H1 (cell line): ENCODE measurements around the gene TFCP2L1. TPM values are rescaled to one million over a fixed set of nuclear protein-coding genes. Genes with fewer than 3 reads are reported as not detected.

ENCODE experiments used
- CTCF ChIA-PET: fragments of 300-600 bp; sonication (Branson Sonifier 250); formaldehyde crosslinking; loops from one replicate; lab custom pipeline; 2021; ENCODE audit not compliant: partially characterized antibody; lab: Charles Lee
- POLR2A ChIA-PET: fragments of 300-600 bp; sonication (Branson Sonifier 250); formaldehyde crosslinking; loops from one replicate; lab custom pipeline; 2021; ENCODE audit warnings: inconsistent platforms; ENCODE audit not compliant: partially characterized antibody; lab: Charles Lee
- DNase-seq, 2 experiments: peaks; one replicate each; pipeline versions ENCODE4 v3.0.0 to v3.0.0-alpha.2; 2010 to 2022; ENCODE audit warnings: low spot score in 2 of 2, low read depth in 1 of 2, mixed read lengths in 1 of 2
- FAIRE-seq: peaks from 2 replicates; lab custom pipeline; 2011; peaks lifted over from hg19 to GRCh38; lab: Jason Lieb, UNC
- H2AFZ ChIP-seq: 2 replicates; pipeline ENCODE4 v1.8.1; 2012; ENCODE audit warnings: low read length, inconsistent platforms
- H2AK5ac ChIP-seq: 2 replicates; pipeline ENCODE4 v1.6.1; 2013; ENCODE audit warnings: low read depth, low read length
- H2BK120ac ChIP-seq: replicated peaks from 2 replicates; pipeline ENCODE3; 2013; ENCODE audit warnings: low read depth, low read length, inconsistent platforms
- H2BK12ac ChIP-seq: 2 replicates; pipeline ENCODE4 v1.6.1; 2013; ENCODE audit warnings: low read depth, low read length
- H2BK15ac ChIP-seq: 2 replicates; pipeline ENCODE4 v1.6.1; 2013; ENCODE audit warnings: low read length
- H2BK20ac ChIP-seq: 2 replicates; pipeline ENCODE4 v1.6.1; 2013; ENCODE audit warnings: low read length
- H2BK5ac ChIP-seq: 2 replicates; pipeline ENCODE4 v1.6.1; 2013; ENCODE audit warnings: low read depth, low read length
- H3K14ac ChIP-seq: 2 replicates; pipeline ENCODE4 v1.6.1; 2013; ENCODE audit warnings: inconsistent platforms; ENCODE audit not compliant: insufficient read length
- H3K18ac ChIP-seq: 2 replicates; pipeline ENCODE4 v1.6.1; 2013; ENCODE audit warnings: low read length; ENCODE audit errors: extremely low read depth
- H3K23ac ChIP-seq: 2 replicates; pipeline ENCODE4 v1.6.1; 2013; ENCODE audit warnings: inconsistent platforms; ENCODE audit not compliant: insufficient read length
- H3K23me2 ChIP-seq: 2 replicates; pipeline ENCODE4 v1.6.1; 2013; ENCODE audit warnings: low read depth, low read length
- H3K27ac ChIP-seq: 2 replicates; pipeline ENCODE4 v1.6.1; 2011; ENCODE audit warnings: low read depth, low read length, inconsistent platforms
- H3K27me3 ChIP-seq, 4 experiments: replicated peaks in 1 of 4; 1 replicate in 1 of 4; 2 replicates in 3 of 4; pipeline versions ENCODE4 v1.6.1 to v1.8.1; 2011 to 2013; ENCODE audit warnings: low read length in 3 of 4, mild to moderate bottlenecking in 3 of 4, inconsistent platforms in 2 of 4, mixed read lengths in 2 of 4, moderate library complexity in 1 of 4; ENCODE audit not compliant: control insufficient read depth in 3 of 4, insufficient read depth in 3 of 4; ENCODE audit errors: extremely low read depth in 1 of 4
- H3K36me3 ChIP-seq, 4 experiments: 2 replicates each; pipeline versions ENCODE4 v1.6.1 to v1.8.1; 2011 to 2013; ENCODE audit warnings: mild to moderate bottlenecking in 4 of 4, low read length in 3 of 4, moderate library complexity in 2 of 4, control low read depth in 1 of 4, inconsistent platforms in 1 of 4; ENCODE audit not compliant: insufficient read depth in 4 of 4, control insufficient read depth in 2 of 4
- H3K4ac ChIP-seq: replicated peaks from 2 replicates; pipeline ENCODE3; 2013; ENCODE audit warnings: low read length, low read depth, mixed read lengths, inconsistent platforms; ENCODE audit not compliant: insufficient read length
- H3K4me1 ChIP-seq, 4 experiments: replicated peaks in 1 of 4; 1 replicate in 1 of 4; 2 replicates in 3 of 4; pipeline versions ENCODE4 v1.6.1 to v1.8.1; 2011 to 2013; ENCODE audit warnings: low read length in 3 of 4, inconsistent platforms in 2 of 4, mixed read lengths in 1 of 4; ENCODE audit not compliant: insufficient read depth in 4 of 4, control insufficient read depth in 3 of 4
- H3K4me2 ChIP-seq, 2 experiments: 2 replicates each; pipeline versions ENCODE4 v1.6.1 to v1.8.1; 2011 to 2013; ENCODE audit warnings: low read depth in 2 of 2, low read length in 2 of 2, control low read depth in 1 of 2, inconsistent platforms in 1 of 2, mild to moderate bottlenecking in 1 of 2; ENCODE audit not compliant: insufficient read depth in 1 of 2
- H3K4me3 ChIP-seq, 4 experiments: fragments of 200-600, 300-600 bp in 1 of 4; sonication (generic), shearing (Covaris generic), sonication (Bioruptor Twin) in 1 of 4; 2 replicates each; pipeline versions ENCODE4 v1.5.1 to v1.8.1; 2011 to 2016; ENCODE audit warnings: low read length in 4 of 4, low read depth in 3 of 4, control low read depth in 2 of 4, inconsistent platforms in 2 of 4, mild to moderate bottlenecking in 2 of 4, mixed read lengths in 1 of 4, moderate library complexity in 1 of 4; ENCODE audit not compliant: insufficient read depth in 2 of 4; ENCODE audit errors: extremely low read depth in 1 of 4
- H3K56ac ChIP-seq: replicated peaks from 2 replicates; pipeline ENCODE3; 2013; ENCODE audit warnings: low read depth, mild to moderate bottlenecking, mixed read lengths, low read length, inconsistent platforms; ENCODE audit not compliant: insufficient read length
- H3K79me1 ChIP-seq: 2 replicates; pipeline ENCODE4 v1.6.1; 2013; ENCODE audit warnings: low read depth, low read length, control low read depth
- H3K79me2 ChIP-seq, 2 experiments: 2 replicates each; pipeline versions ENCODE4 v1.6.1 to v1.8.1; 2012 to 2013; ENCODE audit warnings: low read length in 2 of 2, mild to moderate bottlenecking in 2 of 2, inconsistent platforms in 1 of 2; ENCODE audit not compliant: insufficient read depth in 2 of 2, control insufficient read depth in 1 of 2
- H3K9ac ChIP-seq, 4 experiments: replicated peaks in 1 of 4; 1 replicate in 1 of 4; 2 replicates in 3 of 4; pipeline versions ENCODE4 v1.6.1 to v1.8.1; 2011 to 2013; ENCODE audit warnings: low read depth in 3 of 4, low read length in 3 of 4, control low read depth in 2 of 4, mild to moderate bottlenecking in 2 of 4, moderate library complexity in 2 of 4, inconsistent platforms in 1 of 4; ENCODE audit errors: extremely low read depth in 1 of 4
- H3K9me3 ChIP-seq, 2 experiments: 2 replicates each; pipeline versions ENCODE4 v1.6.1 to v1.8.1; 2012 to 2013; ENCODE audit warnings: mild to moderate bottlenecking in 2 of 2, moderate library complexity in 2 of 2, control low read depth in 1 of 2, inconsistent platforms in 1 of 2, low read depth in 1 of 2, low read length in 1 of 2, mixed read lengths in 1 of 2; ENCODE audit not compliant: insufficient read depth in 2 of 2
- H4K20me1 ChIP-seq, 2 experiments: replicated peaks in 1 of 2; 2 replicates each; pipeline versions ENCODE3 to v1.8.1; 2011 to 2013; ENCODE audit warnings: inconsistent platforms in 2 of 2, low read length in 2 of 2, mild to moderate bottlenecking in 1 of 2; ENCODE audit not compliant: insufficient read depth in 2 of 2, control insufficient read depth in 1 of 2
- H4K5ac ChIP-seq: 2 replicates; pipeline ENCODE4 v1.6.1; 2013; ENCODE audit warnings: low read length, low read depth, mixed read lengths, inconsistent platforms; ENCODE audit not compliant: insufficient read length
- H4K8ac ChIP-seq: 2 replicates; pipeline ENCODE4 v1.8.0; 2013; ENCODE audit warnings: mild to moderate bottlenecking, moderate library complexity, low read length, inconsistent platforms; ENCODE audit not compliant: insufficient read depth; ENCODE audit errors: extremely low read depth
- H4K91ac ChIP-seq: replicated peaks from 2 replicates; pipeline ENCODE3; 2013; ENCODE audit warnings: low read length, mixed read lengths, inconsistent platforms; ENCODE audit not compliant: insufficient read length
- CTBP2 ChIP-seq: IDR thresholded peaks from 2 replicates; pipeline ENCODE4 v1.7.0; 2011; ENCODE audit warnings: borderline replicate concordance, mild to moderate bottlenecking, moderate library complexity, mixed read lengths, low read length; ENCODE audit not compliant: insufficient read depth, insufficient read length
- E2F6 ChIP-seq: IDR thresholded peaks from 2 replicates; pipeline ENCODE4 v1.6.1; 2012; ENCODE audit warnings: inconsistent platforms
- EZH2 ChIP-seq: fragments of 200-600 bp; sonication (generic); IDR thresholded peaks from 2 replicates; pipeline ENCODE4 v1.7.1; 2012; ENCODE audit warnings: low read depth, mild to moderate bottlenecking, moderate library complexity, low read length, inconsistent platforms; ENCODE audit not compliant: severe bottlenecking
- NRF1 ChIP-seq: IDR thresholded peaks from 2 replicates; pipeline ENCODE4 v1.6.1; 2011; ENCODE audit warnings: mild to moderate bottlenecking, low read depth, low read length, improper control_type of control experiment
- PHF8 ChIP-seq: fragments of 200-600 bp; sonication (generic); conservative IDR thresholded peaks from 2 replicates; pipeline ENCODE4 v1.7.1; 2012; ENCODE audit warnings: low read depth, mild to moderate bottlenecking, inconsistent platforms, low read length, moderate library complexity
- POLR2AphosphoS5 ChIP-seq: IDR thresholded peaks from 2 replicates; pipeline ENCODE4 v1.6.1; 2011; ENCODE audit warnings: low read depth, low read length
- RNF2 ChIP-seq: fragments of 200-900, 300-1000 bp; sonication (generic); IDR thresholded peaks from 2 replicates; pipeline ENCODE4 v1.7.1; 2016; ENCODE audit warnings: borderline replicate concordance, low read depth, mild to moderate bottlenecking, antibody characterized with exemption, low read length; ENCODE audit not compliant: poor library complexity, severe bottlenecking; ENCODE audit errors: missing control alignments
- SP2 ChIP-seq: IDR thresholded peaks from 2 replicates; pipeline ENCODE4 v1.6.1; 2012; ENCODE audit warnings: mild to moderate bottlenecking, low read length, inconsistent platforms
- USF2 ChIP-seq: IDR thresholded peaks from 2 replicates; pipeline ENCODE4 v1.6.1; 2011; ENCODE audit warnings: low read length, improper control_type of control experiment
- WGBS, 2 experiments: shearing (Covaris generic) in 1 of 2; methylation state at CpG; one replicate each; pipeline versions ENCODE4 v1.1.6 to v1.1.7; 2013 to 2015; ENCODE audit warnings: low lambda C conversion rate in 2 of 2, mixed read lengths in 2 of 2, inconsistent platforms in 1 of 2, low coverage in 1 of 2, missing lambda C conversion rate in 1 of 2; ENCODE audit not compliant: insufficient replicate concordance in 2 of 2, insufficient coverage in 1 of 2, insufficient read length in 1 of 2; ENCODE audit errors: extremely low coverage in 1 of 2, missing lambda C conversion rate in 1 of 2; 5-methylcytosine and 5-hydroxymethylcytosine counted together
- polyA plus RNA-seq, 7 experiments: library from polyadenylated mRNA; depleted of rRNA in 3 of 7; stranded (reverse) in 5 of 7; unstranded in 2 of 7; fragments of >200 nt in 5 of 7; fragments of 200-250 nt in 2 of 7; gene quantifications; 1 replicate in 5 of 7; 2 replicates in 1 of 7; 4 replicates in 1 of 7; pipeline versions ENCODE4 v1.2.1 to v1.2.3, GENCODE V29; 2011 to 2013; ENCODE audit warnings: missing spikeins in 2 of 7, mixed read lengths in 2 of 7
- total RNA-seq: library from RNA; stranded (reverse); fragmentation: NEBNext Ultra II Directional; extraction: Animal tissue kit (Norgen Biotek cat#: 25700); gene quantifications from 2 replicates; pipeline ENCODE4 v1.2.1, GENCODE V29; 2021

The TFCP2L1 gene
- total and polyA plus RNA-seq, 2 of the 8 experiments (the other 6 are each of a cell fraction or from before 2014, with no cell fraction given) = 1.5 to 3.8 TPM

DNA sequence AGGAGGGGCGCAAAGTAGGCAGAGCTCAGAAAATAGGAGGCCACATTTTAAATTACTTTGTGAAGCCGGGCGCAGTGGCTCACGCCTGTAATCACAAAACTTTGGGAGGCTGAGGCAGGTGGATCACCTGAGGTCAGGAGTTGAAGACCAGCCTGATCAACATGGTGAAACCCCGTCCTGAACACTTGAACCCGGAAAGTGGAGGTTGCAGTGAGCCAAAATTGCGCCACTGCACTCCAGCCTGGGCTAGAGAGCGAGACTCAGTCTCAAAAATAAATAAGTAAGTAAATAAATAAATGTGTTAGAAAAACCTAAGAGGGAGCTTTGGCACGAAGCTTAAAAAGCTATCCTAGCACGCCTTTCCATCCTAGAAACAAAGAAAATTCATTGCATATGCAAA is 105.5 kb downstream of the TFCP2L1 start:
- H2AFZ ChIP-seq = no peak overlapping the region

More for the DNA sequence above, 105.5 kb downstream of the TFCP2L1 start:
- Histone ChIP-seq H3K23ac (no peak overlapping the region), H4K8ac (no peak overlapping the region), H3K56ac (no peak overlapping the region), H3K27me3 (no peaks in the 10 kb centered on the region; a peak in 3 of 7 replicates), H3K4me2 (no peak overlapping the region), H3K18ac (no peak overlapping the region), H2BK15ac (no peak overlapping the region), H3K9me3 (no peaks in the 10 kb centered on the region), H2BK20ac (no peak overlapping the region), H3K9ac (no peak overlapping the region), H3K14ac (no peak overlapping the region), H2BK5ac (no peak overlapping the region), H2AK5ac (no peak overlapping the region), H3K4ac (no peak overlapping the region), H3K23me2 (no peaks in the 10 kb centered on the region), H4K91ac (no peak overlapping the region), H2BK120ac (no peak overlapping the region), H4K20me1 (no peaks in the 10 kb centered on the region), H3K27ac (no peak overlapping the region), H4K5ac (no peak overlapping the region), H3K36me3 (no peaks in the 10 kb centered on the region), H2BK12ac (no peak overlapping the region), H3K79me1 (no peaks in the 10 kb centered on the region), H3K4me3 (no peak overlapping the region), H3K79me2 (no peaks in the 10 kb centered on the region)
- POLR2A ChIA-PET = no interaction called here
- 92% methylated on average over 10 of the region's 10 CpGs; no CpG with 5 or more reads in 1 of the 2 experiments for WGBS, 2 experiments
- TF ChIP-seq EZH2 = no peak
- no peak for TF ChIP-seq POLR2AphosphoS5
- no peak for TF ChIP-seq NRF1
- no peak for TF ChIP-seq RNF2
- no peak for TF ChIP-seq USF2
- TF ChIP-seq E2F6 = no peak
- no peak for TF ChIP-seq CTBP2
- TF ChIP-seq PHF8 = no peak
- TF ChIP-seq SP2 = no peak
- TF ChIP-seq, all 59 proteins: peak for 0
- H3K4me1 ChIP-seq = no peaks in the 10 kb centered on the region; a peak in 1 of 7 replicates
- no peak for FAIRE-seq
- no peak for DNase-seq
- CTCF ChIA-PET = interaction anchor here (1.0 to 1.3 kb wide), 2 partner anchors 117 to 510 kb away, joined by 3 read pairs; no protein-coding TSS in a partner anchor
